T-helper 1 cell treated with Interleukin-12 subunit alpha and Interleukin-12 subunit beta and Interleukin-4 antibody, amounts not matched to agents 30 μg/mL and 1 μg/mL, for 36 hours (primary cell): ENCODE data around the gene ABCB11.
"Not testable (repeated sequence)": the region's sequence is repeated elsewhere in the genome, so short reads cannot be mapped to it uniquely, and the experiment has no call there.

Source experiments
- H3K27ac Mint-ChIP-seq: one replicate; pipeline ENCODE4 v1.8.0; 2021; ENCODE audit warnings: mild to moderate bottlenecking, mixed read lengths
- H3K27me3 Mint-ChIP-seq: one replicate; pipeline ENCODE4 v1.8.0; 2021; ENCODE audit warnings: low read depth, mixed read lengths
- H3K36me3 Mint-ChIP-seq: one replicate; pipeline ENCODE4 v1.8.0; 2021; ENCODE audit warnings: low read depth, mixed read lengths
- H3K4me1 Mint-ChIP-seq: one replicate; pipeline ENCODE4 v1.8.0; 2021; ENCODE audit warnings: low read depth, mixed read lengths
- H3K4me3 Mint-ChIP-seq: one replicate; pipeline ENCODE4 v1.8.0; 2021; ENCODE audit warnings: mild to moderate bottlenecking, moderate library complexity, mixed read lengths
- H3K9me3 Mint-ChIP-seq: one replicate; pipeline ENCODE4 v1.8.0; 2021; ENCODE audit warnings: mixed read lengths

The ABCB11 gene

DNA sequence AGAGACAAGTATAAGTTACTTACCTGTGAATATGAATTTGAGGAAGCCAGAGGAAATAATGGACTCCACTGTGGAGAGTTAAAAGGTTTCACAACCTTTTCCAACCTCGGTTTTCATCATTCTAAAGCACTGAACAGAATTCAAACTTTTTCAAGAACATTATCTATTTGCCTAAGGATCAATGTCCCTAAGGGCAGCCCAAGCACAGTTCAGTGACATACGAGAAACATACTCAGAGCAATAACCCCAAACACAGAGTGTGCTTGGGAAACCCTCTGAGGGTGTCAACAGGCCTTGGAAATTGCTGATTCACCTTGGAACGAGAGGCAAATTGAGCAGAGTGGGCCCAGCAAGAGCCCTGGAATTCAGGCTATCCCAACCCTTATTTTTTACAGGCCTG, at the start of gene ABCB11:
Gene ABCB11 (minus strand): TSS at position 123 of the 400 bp plus-strand sequence. CDS start 13,199 bp downstream, outside the sequence.
- Mint-ChIP-seq H3K27ac (no peak within 1 kb of the TSS), H3K27me3 (peaks cover 4% of the 10 kb centered on the region), H3K4me1 (no peaks in the 10 kb centered on the region), H3K9me3 (peaks cover 12% of the 10 kb centered on the region), H3K36me3 (no peaks in the 10 kb centered on the region), H3K4me3 (no peak within 1 kb of the TSS)

DNA sequence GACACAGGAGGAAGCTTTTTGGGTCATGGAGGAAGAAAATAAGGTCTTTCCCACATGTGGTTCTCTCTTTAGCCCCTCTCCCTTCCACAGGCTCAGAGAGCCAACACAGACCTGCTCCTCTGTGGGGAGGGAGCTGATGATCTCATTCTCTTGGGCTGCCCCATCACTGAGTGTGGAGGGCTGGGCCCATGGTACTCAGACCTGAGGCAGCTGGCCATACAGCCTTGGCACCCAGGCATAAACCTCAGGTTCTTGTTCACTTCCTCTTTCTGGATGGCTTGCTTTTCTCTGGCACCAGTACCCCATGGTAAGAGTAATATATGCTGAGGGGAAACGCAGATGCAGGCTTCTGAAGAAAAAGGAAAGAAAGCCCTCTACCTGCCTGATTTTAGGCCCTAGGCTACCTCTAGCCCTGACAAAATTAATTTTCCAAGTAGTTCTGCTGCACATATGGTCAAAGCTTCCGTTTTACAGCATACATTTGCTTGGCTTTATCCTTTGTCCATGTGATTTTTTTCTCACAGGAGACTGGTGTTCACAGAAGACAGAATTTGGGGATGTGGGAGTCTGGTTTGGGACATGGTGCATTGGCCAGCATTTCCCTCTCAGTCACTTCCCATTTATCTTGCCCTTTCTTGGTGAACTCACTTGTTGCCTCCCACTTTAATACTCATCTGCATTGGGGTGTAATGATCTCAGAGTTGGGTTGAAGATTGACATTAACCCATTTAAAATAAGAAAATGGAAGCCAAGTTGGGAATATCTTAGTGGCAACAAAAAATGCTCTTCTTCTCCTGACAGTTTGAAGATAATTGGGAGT, 49.3 kb upstream of the ABCB11 start:
- H3K4me1 Mint-ChIP-seq = no peaks in the 10 kb centered on the region
- no peak overlapping the region for H3K4me3 Mint-ChIP-seq
- no peaks in the 10 kb centered on the region for H3K9me3 Mint-ChIP-seq
- peaks cover 2% of the 10 kb centered on the region for H3K36me3 Mint-ChIP-seq
- H3K27me3 Mint-ChIP-seq = peaks cover 7% of the 10 kb centered on the region
- H3K27ac Mint-ChIP-seq = no peak overlapping the region

DNA sequence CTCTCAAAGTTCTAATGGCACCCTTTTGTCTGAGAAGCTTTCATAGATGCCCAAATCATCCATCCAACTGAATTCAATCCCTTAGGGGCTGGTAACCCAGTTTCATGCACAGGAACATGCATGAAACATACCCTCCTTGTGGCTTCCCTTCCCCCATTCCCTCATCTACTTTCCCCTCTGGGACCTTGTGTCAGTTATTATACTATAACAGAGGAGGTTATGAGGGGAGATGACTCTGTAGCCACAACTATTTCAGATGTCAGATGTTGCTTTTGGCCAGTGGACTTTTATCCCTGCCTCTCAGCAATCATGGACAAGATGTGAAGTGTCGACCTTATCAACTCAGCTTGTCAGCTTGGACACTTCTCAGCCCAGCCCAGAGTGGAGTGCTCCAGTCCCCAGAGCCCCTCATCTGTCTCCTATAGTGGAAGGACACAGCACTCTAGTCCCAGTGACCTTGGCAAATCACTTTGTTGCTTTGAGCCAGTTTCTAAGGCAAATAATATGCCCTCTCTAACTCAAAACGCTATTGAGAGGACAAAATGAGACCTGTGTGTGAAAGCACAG, 46.6 kb upstream of the ABCB11 start:
- peaks cover 3% of the 10 kb centered on the region for H3K27me3 Mint-ChIP-seq
- H3K27ac Mint-ChIP-seq = no peak overlapping the region

DNA sequence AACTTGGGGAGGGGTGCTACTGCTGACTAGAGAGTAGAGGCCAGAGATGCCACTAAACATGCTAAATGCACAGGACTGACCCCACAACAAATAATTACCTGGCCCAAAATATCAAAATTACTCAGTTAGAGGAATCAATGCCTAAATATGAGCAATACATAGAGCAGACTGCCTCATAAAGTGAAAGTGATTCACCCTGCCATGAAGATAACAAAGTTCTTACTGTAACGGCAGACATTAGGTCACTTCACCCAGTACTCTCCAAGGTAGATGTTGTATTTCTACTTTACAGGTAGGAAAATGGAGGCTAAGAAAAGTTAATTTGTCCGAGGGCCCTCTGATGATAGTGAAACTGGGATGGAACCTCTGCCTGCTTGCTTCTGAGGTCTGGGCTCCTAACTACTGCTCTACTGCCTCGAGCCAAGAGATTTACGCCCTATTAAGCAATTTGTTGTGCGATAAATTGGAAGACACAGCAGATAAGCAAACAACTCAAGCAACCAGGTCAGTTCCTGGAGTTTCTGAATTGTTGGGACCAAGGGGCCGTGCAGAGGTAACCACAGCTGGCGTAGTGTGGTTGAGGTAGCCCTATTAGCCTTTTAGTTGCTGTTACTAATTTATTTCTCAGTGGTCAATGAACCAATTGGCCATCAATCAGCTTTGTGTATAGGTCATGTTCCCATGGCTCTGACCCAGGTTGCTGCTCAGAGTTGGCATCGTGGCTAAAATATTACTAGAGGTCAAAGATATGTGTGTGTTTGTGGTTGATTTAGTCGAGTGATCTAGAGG, 43.0 kb upstream of the ABCB11 start:
- Mint-ChIP-seq H3K4me3 (no peak overlapping the region), H3K27me3 (peaks cover 3% of the 10 kb centered on the region), H3K36me3 (peaks cover 4% of the 10 kb centered on the region), H3K9me3 (no peaks in the 10 kb centered on the region), H3K4me1 (peaks cover 17% of the 10 kb centered on the region), H3K27ac (no peak overlapping the region)

More for the DNA sequence above, 46.6 kb upstream of the ABCB11 start:
- Mint-ChIP-seq H3K4me3 (no peak overlapping the region), H3K9me3 (no peaks in the 10 kb centered on the region), H3K36me3 (peaks cover 2% of the 10 kb centered on the region), H3K4me1 (peaks cover 7% of the 10 kb centered on the region)

DNA sequence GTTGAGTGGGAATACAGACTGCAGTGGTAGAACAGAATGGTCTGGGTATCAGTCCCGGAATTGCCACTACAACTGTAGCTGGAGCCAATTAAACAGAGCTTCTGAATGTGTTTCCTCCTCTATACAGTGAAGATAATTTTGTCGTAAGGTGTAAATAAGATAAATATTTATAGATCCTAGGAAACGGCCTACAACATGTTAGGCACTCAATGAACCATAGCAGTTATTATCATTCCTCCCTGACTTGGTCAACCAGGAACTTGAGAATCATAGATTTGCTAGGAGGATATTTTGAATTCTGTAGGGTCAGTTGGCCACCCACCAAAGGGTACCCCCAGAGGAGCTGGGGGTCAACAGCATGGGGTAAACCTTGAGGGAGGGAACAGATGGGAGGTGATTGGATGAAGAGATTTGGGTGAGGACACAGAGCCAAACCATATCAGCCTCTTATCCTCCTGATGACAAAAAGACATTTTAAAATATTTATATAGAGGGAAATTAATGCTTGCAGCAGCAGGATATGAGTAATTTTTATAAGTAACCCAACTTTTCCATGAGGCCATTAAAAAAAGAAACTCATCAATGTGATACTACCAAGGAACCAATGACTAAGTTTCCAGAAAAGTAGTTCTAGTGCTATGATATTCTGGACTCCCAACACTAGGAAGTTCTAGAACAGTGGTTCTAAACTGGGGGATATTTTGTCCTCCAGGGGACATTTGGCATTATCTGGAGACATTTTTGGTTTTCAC, 42.3 kb upstream of the ABCB11 start:
- Mint-ChIP-seq H3K9me3 (no peaks in the 10 kb centered on the region), H3K36me3 (peaks cover 4% of the 10 kb centered on the region), H3K27me3 (peaks cover 3% of the 10 kb centered on the region), H3K27ac (no peak overlapping the region), H3K4me3 (no peak overlapping the region), H3K4me1 (peaks cover 19% of the 10 kb centered on the region)

GRCh38 chr2:169072163-169072925, 41.2 kb upstream of the ABCB11 start:
- Mint-ChIP-seq H3K9me3 (no peaks in the 10 kb centered on the region), H3K27me3 (no peaks in the 10 kb centered on the region), H3K4me3 (peak overlapping the region; percentile 13), H3K27ac (peak overlapping the region; percentile 4), H3K4me1 (peaks cover 19% of the 10 kb centered on the region), H3K36me3 (peaks cover 4% of the 10 kb centered on the region)

DNA sequence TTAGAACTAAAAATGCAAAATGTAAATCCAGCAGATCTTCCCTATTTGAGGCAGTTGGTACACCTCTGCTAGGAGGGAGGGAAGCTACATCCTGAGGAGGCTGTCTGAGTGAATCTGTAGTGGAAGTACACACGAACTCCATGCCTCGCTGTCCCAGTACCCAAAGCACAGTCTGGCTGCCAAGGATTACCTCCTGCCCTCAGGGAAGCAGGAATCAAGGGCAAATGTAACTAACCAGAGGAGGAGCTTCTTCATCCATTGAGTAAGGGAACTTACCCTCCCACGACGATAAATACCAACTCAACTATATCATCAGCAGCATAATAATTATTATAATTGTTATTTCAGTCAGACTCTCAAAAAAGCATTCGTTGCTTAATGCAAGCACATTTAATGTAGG, 40.3 kb upstream of the ABCB11 start:
- Mint-ChIP-seq H3K27me3 (peaks cover 2% of the 10 kb centered on the region), H3K9me3 (no peaks in the 10 kb centered on the region), H3K36me3 (peaks cover 3% of the 10 kb centered on the region), H3K4me1 (peaks cover 19% of the 10 kb centered on the region), H3K27ac (no peak overlapping the region), H3K4me3 (no peak overlapping the region)

- H3K4me3 Mint-ChIP-seq = no peak overlapping the region
- peaks cover 19% of the 10 kb centered on the region for H3K4me1 Mint-ChIP-seq
- no peaks in the 10 kb centered on the region for H3K9me3 Mint-ChIP-seq
- H3K27ac Mint-ChIP-seq = no peak overlapping the region
- H3K36me3 Mint-ChIP-seq = peaks cover 2% of the 10 kb centered on the region
- H3K27me3 Mint-ChIP-seq = peaks cover 4% of the 10 kb centered on the region
These were observed 38.7 kb upstream of the ABCB11 start for GRCh38 chr2:169069833-169070232.

DNA sequence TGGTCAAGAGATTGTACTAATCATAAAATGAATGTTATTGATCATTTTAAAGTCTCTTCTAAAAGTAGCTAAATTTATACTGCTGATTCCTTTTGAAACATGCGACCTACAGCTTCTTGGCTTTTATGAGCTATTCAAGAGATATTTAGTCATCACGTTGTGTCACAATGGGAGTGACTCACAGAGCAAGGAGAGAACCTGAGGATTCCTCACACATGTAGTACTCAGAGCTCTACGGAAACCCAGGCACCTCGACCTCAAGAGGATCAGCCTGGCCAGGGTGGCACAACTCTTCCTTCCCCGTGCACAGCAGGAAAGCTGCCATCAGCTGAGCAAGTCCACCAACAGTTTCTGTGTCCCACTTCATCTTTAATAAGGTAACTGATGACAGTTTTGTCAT, 38.2 kb upstream of the ABCB11 start, which contains the start of gene DHRS9:
Gene DHRS9 (plus strand): TSS at position 223 of the 400 bp plus-strand sequence. CDS start 12,019 bp downstream, outside the sequence.
- peaks cover 4% of the 10 kb centered on the region for H3K27me3 Mint-ChIP-seq
- no peak within 1 kb of the TSS for H3K4me3 Mint-ChIP-seq
- H3K27ac Mint-ChIP-seq = no peak within 1 kb of the TSS
- peaks cover 19% of the 10 kb centered on the region for H3K4me1 Mint-ChIP-seq
- H3K36me3 Mint-ChIP-seq = peaks cover 2% of the 10 kb centered on the region
- no peaks in the 10 kb centered on the region for H3K9me3 Mint-ChIP-seq

DNA sequence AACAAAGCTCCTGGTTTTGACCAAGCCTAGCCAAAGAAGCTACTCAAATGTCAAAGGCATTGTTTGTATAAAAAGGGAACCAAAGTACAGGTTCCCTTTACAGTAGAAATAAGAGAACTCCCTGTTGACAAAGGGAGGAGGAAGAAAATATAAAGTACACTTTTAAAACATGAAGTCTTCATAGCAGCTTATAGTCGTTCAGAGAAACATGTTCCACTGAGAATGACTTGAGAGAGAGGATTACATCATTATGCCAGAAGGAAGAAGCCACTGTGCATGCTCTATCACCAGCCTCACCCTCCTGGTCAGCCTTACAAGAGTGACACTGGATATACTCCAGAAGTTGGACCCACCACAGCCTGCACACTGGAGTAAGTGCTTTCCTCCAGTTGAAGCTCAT, 35.8 kb upstream of the ABCB11 start:
- Mint-ChIP-seq H3K36me3 (no peaks in the 10 kb centered on the region), H3K4me3 (no peak overlapping the region), H3K9me3 (no peaks in the 10 kb centered on the region), H3K27ac (no peak overlapping the region), H3K27me3 (peaks cover 4% of the 10 kb centered on the region), H3K4me1 (peaks cover 4% of the 10 kb centered on the region)

DNA sequence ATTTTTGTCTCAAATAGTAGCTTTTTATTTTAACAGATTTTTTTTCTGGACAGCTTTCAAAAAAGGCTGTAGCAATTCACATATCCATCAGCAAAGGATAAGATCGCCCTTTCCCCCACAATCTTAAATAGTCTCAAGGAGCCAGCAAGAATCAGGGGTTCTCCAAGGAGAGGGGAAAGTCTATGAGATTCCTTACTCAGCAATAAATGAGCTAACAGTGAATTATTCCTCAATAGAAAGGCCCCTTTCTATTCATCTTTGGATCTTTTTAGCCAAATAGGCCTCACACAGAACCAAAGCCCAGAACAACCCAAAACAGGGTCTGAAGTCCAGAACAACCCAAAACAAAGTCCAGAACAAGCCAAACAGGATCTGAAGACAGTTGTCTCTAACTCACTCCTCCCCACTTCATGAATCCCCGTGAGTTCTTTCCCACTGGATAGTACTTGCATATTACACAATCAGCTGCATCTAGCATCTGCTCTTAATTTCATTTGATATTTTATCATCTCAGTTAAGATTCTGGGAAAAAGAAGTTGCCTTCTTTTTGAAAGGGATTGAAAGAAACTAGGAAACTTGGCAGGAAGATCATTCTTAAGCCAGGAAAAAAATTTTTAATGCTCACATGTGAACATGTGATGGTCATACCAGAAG, 34.9 kb upstream of the ABCB11 start:
- no peak overlapping the region for H3K27ac Mint-ChIP-seq
- no peaks in the 10 kb centered on the region for H3K36me3 Mint-ChIP-seq
- no peaks in the 10 kb centered on the region for H3K9me3 Mint-ChIP-seq
- H3K4me1 Mint-ChIP-seq = peaks cover 2% of the 10 kb centered on the region
- H3K4me3 Mint-ChIP-seq = no peak overlapping the region
- H3K27me3 Mint-ChIP-seq = peaks cover 8% of the 10 kb centered on the region

DNA sequence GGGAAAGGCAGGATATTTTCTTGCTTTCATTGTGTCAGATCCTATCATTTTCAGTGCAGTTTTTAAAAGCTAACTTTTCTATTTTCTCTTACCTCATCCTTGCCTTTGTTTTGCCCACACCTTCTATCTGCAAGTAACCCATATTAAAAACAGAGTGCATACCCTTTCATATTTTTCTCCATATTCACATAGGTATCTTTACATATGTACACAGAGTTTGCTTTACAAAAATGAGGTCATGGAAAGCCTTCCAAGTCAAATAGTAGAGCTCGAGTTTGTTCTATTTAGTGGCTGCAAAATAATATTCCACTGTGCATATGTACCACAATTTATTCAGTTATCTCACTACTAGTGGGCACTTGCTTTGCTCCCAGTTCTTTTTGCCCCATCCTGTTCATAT, 34.3 kb upstream of the ABCB11 start:
- Mint-ChIP-seq H3K27me3 (peaks cover 8% of the 10 kb centered on the region), H3K36me3 (no peaks in the 10 kb centered on the region), H3K27ac (no peak overlapping the region), H3K4me3 (no peak overlapping the region), H3K4me1 (peaks cover 2% of the 10 kb centered on the region), H3K9me3 (no peaks in the 10 kb centered on the region)

GRCh38 chr2:169064199-169064598, 33.1 kb upstream of the ABCB11 start:
- H3K36me3 Mint-ChIP-seq, H3K4me3 Mint-ChIP-seq, H3K4me1 Mint-ChIP-seq, H3K27ac Mint-ChIP-seq, H3K9me3 Mint-ChIP-seq, H3K27me3 Mint-ChIP-seq: not testable (repeated sequence)
